ENCODE results near the gene ACO2. TPM values are rescaled to one million over a fixed set of nuclear protein-coding genes. Genes with fewer than 3 reads are reported as not detected.

Gene ACO2
- total RNA-seq, 1 donor from 2014 or later = 67.2 TPM

GRCh38 chr22:41576877-41577276, 108.0 kb downstream of the ACO2 start:
- Mint-ChIP-seq H3K27me3 (ENCODE audit: low read depth, unreplicated experiment) (no peaks in the 10 kb centered on the region), H3K27ac (ENCODE audit: unreplicated experiment) (no peak overlapping the region), H3K36me3 (ENCODE audit: low read depth, unreplicated experiment) (peaks cover 14% of the 10 kb centered on the region), H3K9me3 (ENCODE audit: unreplicated experiment) (no peaks in the 10 kb centered on the region), H3K4me1 (ENCODE audit: low read depth, unreplicated experiment) (no peaks in the 10 kb centered on the region), H3K4me3 (ENCODE audit: unreplicated experiment) (no peak overlapping the region)
- H4K20me1 ChIP-seq (ENCODE audit: insufficient read depth, low read length) = peaks cover 8% of the 10 kb centered on the region
- H3K27me3 ChIP-seq (ENCODE audit: insufficient read depth, low read length) = no peaks in the 10 kb centered on the region
- FAIRE-seq (no peak), DNase-seq (ENCODE audit: low read depth) (no peak)
- no peaks in the 10 kb centered on the region for H3K9me3 ChIP-seq (ENCODE audit: insufficient read depth, low read depth, low read length)
- peaks cover 5% of the 10 kb centered on the region for H3K36me3 ChIP-seq (ENCODE audit: insufficient read depth, low read length)
- H3K27ac ChIP-seq (ENCODE audit: low read depth, low read length) = no peak overlapping the region
- no peak overlapping the region for H3K4me2 ChIP-seq (ENCODE audit: low read length)
- no peaks in the 10 kb centered on the region for H3K4me1 ChIP-seq (ENCODE audit: insufficient read depth, low read length)
- H3K9ac ChIP-seq (ENCODE audit: low read length) = no peak overlapping the region
- no peaks in the 10 kb centered on the region for H3K79me2 ChIP-seq (ENCODE audit: insufficient read depth, low read length)
- TF ChIP-seq, protein P1, sequence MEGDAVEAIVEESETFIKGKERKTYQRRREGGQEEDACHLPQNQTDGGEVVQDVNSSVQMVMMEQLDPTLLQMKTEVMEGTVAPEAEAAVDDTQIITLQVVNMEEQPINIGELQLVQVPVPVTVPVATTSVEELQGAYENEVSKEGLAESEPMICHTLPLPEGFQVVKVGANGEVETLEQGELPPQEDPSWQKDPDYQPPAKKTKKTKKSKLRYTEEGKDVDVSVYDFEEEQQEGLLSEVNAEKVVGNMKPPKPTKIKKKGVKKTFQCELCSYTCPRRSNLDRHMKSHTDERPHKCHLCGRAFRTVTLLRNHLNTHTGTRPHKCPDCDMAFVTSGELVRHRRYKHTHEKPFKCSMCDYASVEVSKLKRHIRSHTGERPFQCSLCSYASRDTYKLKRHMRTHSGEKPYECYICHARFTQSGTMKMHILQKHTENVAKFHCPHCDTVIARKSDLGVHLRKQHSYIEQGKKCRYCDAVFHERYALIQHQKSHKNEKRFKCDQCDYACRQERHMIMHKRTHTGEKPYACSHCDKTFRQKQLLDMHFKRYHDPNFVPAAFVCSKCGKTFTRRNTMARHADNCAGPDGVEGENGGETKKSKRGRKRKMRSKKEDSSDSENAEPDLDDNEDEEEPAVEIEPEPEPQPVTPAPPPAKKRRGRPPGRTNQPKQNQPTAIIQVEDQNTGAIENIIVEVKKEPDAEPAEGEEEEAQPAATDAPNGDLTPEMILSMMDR (IDR thresholded peaks at IDR 0.05; ENCODE audit: insufficient read depth, low read depth, low read length) = peak; percentile 39
- no peak for TF ChIP-seq EZH2 (IDR thresholded peaks at IDR 0.05; ENCODE audit: insufficient read depth, low read length)
- H3K4me3 ChIP-seq (ENCODE audit: insufficient read depth, low read depth, low read length) = no peak overlapping the region
- H2AFZ ChIP-seq (ENCODE audit: low read depth, low read length) = no peak overlapping the region

- no peak overlapping the region for H3K4me2 ChIP-seq (ENCODE audit: low read length)
- TF ChIP-seq EZH2 (IDR thresholded peaks at IDR 0.05; ENCODE audit: insufficient read depth, low read length) = no peak
- TF ChIP-seq, protein P1 (IDR thresholded peaks at IDR 0.05; ENCODE audit: insufficient read depth, low read depth, low read length) = no peak
- peaks cover 22% of the 10 kb centered on the region for H3K36me3 Mint-ChIP-seq (ENCODE audit: low read depth, unreplicated experiment)
- peaks cover 15% of the 10 kb centered on the region for H4K20me1 ChIP-seq (ENCODE audit: insufficient read depth, low read length)
- no peak overlapping the region for H3K9ac ChIP-seq (ENCODE audit: low read length)
- no peak overlapping the region for H2AFZ ChIP-seq (ENCODE audit: low read depth, low read length)
- H3K4me3 ChIP-seq (ENCODE audit: insufficient read depth, low read depth, low read length) = no peak overlapping the region
- no peak overlapping the region for H3K27ac ChIP-seq (ENCODE audit: low read depth, low read length)
- FAIRE-seq = no peak
- no peaks in the 10 kb centered on the region for H3K4me1 Mint-ChIP-seq (ENCODE audit: low read depth, unreplicated experiment)
- no peak overlapping the region for H3K4me3 Mint-ChIP-seq (ENCODE audit: unreplicated experiment)
- DNase-seq (ENCODE audit: low read depth) = no peak
- H3K4me1 ChIP-seq (ENCODE audit: insufficient read depth, low read length) = no peaks in the 10 kb centered on the region
- no peaks in the 10 kb centered on the region for H3K27me3 ChIP-seq (ENCODE audit: insufficient read depth, low read length)
- H3K9me3 ChIP-seq (ENCODE audit: insufficient read depth, low read depth, low read length) = no peaks in the 10 kb centered on the region
- H3K36me3 ChIP-seq (ENCODE audit: insufficient read depth, low read length) = peaks cover 5% of the 10 kb centered on the region
- H3K79me2 ChIP-seq (ENCODE audit: insufficient read depth, low read length) = no peaks in the 10 kb centered on the region
- H3K27me3 Mint-ChIP-seq (ENCODE audit: low read depth, unreplicated experiment) = no peaks in the 10 kb centered on the region
- H3K9me3 Mint-ChIP-seq (ENCODE audit: unreplicated experiment) = no peaks in the 10 kb centered on the region
- no peak overlapping the region for H3K27ac Mint-ChIP-seq (ENCODE audit: unreplicated experiment)
These were observed 109.2 kb downstream of the ACO2 start for GRCh38 chr22:41578114-41578513.

Other genes with a start within 250 kb of the ACO2 start
- 0.23 and 0.34 TPM in 2 replicates for gene CHADL, start 228.2 kb upstream of the ACO2 start, total RNA-seq
- 68.4 and 77.8 TPM in 2 replicates for gene RANGAP1, start 182.9 kb upstream of the ACO2 start, total RNA-seq
- 66.6 and 66.7 TPM in 2 replicates for gene ZC3H7B, start 167.6 kb upstream of the ACO2 start, total RNA-seq
- gene TEF, start 87.2 kb upstream of the ACO2 start, total RNA-seq = 5.9 and 6.3 TPM in 2 replicates
- 48.1 and 54.6 TPM in 2 replicates for gene TOB2, start 22.3 kb upstream of the ACO2 start, total RNA-seq
- 25.3 and 30.9 TPM in 2 replicates for gene PHF5A, start 425 bp upstream of the ACO2 start, total RNA-seq
- 44.5 and 50.9 TPM in 2 replicates for gene POLR3H, start 75.4 kb downstream of the ACO2 start, total RNA-seq
- 10.3 and 11.4 TPM in 2 replicates for gene CSDC2, start 91.9 kb downstream of the ACO2 start, total RNA-seq
- 39.4 and 42.3 TPM in 2 replicates for gene PMM1, start 120.7 kb downstream of the ACO2 start, total RNA-seq
- gene DESI1, start 151.9 kb downstream of the ACO2 start, total RNA-seq = 48.2 and 48.3 TPM in 2 replicates
- 221 and 232 TPM in 2 replicates for gene XRCC6, start 152.2 kb downstream of the ACO2 start, total RNA-seq
- 163 and 175 TPM in 2 replicates for gene SNU13, start 219.8 kb downstream of the ACO2 start, total RNA-seq
- gene MEI1, start 230.4 kb downstream of the ACO2 start, total RNA-seq = 0.19 and 0.64 TPM in 2 replicates

All from astrocyte (in vitro differentiated cells and primary cell).